ENCODE results near the gene TP53AIP1. TPM values are rescaled to one million over a fixed set of nuclear protein-coding genes. Genes with fewer than 3 reads are reported as not detected.
A peak's percentile ranks its signal among the peaks of the same experiment; 100 is the strongest.

TP53AIP1 gene
- total RNA-seq, 2 donors from 2014 or later = 0.20 to 0.37 TPM

DNA sequence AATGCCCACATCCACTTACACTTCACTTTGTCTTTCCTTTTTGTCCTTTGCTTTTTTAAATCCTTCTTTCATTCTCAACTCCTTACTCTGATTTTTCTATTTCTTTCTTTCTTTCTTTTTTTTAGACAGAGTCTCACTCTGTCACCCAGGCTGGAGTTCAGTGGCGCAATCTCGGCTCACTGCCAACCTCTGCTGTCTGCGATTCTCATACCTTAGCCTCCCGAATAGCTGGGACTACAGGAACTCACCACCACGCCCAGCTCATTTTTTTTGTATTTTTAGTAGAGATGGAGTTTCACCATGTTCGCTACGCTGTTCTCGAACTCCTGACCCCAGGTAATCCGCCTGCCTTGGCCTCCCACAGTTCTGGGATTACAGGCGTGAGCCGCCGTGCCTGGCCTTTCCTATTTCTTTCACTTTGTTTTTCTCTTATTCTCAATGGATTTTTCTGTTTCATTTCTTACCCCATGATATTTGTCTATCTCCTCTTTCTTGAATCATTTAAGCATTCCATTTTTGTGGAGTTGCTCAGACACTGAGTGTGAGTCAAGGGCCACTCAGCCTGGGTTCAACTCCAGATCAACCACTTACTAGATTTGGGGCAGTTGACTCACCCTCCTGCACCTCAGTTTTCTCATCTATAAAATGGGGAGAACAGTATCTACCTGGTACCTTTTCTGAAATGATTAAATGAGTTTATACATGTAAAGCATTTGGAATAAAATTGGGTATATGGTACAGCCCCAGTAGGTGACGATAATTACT lies 43.9 kb downstream of the TP53AIP1 start:
- intact Hi-C loops (cut with DNase I, micrococcal nuclease) = no loop called here
- DNase-seq (no peak), ATAC-seq (no peak)

DNA sequence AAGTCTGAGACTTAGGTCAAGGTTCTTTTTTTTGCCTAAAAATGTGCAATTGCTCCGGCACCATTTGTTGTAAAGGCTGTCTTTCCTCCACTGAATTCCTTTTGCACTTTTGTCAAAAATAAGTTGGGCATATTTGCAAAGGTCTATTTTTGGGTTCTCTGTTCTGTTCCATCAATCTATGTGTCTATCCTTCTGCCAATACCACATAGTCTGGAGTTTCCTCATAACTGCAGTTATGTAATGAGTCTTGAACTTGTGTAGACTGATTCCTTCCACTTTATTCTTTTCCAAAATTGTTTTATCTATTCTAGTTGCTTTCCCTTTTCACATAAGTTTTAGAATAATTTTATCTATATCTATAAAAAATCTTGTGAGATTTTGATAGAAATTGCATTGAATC lies 44.8 kb downstream of the TP53AIP1 start:
- DNase-seq (no peak), ATAC-seq (no peak)
- intact Hi-C loops (cut with DNase I, micrococcal nuclease) = no loop called here

DNA sequence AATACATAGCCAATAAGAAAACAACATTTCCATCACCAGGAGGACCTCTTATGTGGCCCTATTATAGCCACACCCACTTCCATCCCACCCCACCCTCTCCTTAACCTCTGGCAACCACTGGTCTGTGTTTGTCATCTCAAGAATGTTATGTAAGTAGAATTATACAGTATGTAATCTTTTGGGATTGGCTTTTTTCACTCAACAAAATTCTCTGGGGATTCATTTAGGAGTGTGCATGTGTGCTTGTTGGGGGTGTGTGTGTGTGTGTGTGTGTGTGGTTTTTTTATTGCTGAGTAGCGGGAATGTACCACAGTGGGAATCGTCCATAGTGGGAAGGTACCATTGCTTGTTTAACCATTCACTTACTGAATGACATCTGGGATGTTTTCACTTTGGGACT lies 46.3 kb downstream of the TP53AIP1 start:
- ATAC-seq (no peak), DNase-seq (no peak)
- intact Hi-C loops (cut with DNase I, micrococcal nuclease) = no loop called here

DNA sequence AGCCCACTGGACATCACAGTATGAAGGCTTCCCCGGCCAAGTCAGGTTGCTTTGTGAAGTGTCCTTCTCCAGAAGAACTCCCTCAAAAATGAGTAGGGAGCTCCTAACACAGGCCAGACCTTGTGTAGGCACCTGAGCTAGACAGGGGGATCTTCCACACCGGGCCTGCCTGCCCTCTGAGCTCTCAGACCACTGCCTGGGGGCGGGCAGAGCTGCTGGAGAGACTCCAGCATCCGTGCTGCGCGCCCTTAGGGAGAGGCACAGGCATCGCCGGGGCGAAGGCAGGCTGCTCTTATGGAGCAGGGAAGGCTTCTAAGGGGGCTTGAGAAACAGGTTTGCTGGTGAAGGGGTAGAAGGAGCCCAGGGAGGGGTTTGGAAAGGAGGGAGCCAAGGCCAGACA lies 47.1 kb downstream of the TP53AIP1 start:
- DNase-seq (peak in 1 of 2 donors; percentile 20), ATAC-seq (no peak)
- intact Hi-C loops (cut with DNase I, micrococcal nuclease) = no loop called here

DNA sequence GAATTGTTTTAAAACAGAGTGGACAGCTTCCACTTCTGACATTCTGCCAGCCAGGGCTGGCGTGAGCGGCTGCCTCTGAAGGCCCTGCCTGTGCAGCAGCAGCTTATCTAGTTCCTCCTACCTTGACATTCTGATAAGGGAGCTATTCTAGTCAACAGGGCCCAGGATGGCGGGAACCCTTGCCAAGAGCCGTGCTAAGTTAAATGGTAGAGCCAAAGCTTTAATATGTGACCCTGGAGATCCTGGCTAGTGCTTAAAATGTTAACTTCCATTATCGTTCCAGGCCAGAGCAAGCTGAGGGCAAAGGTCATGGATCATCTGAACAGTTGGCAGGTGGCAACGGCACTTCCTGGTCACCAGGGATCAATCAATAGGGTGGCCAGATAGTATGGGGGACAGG lies 48.0 kb downstream of the TP53AIP1 start:
- intact Hi-C loops (cut with DNase I, micrococcal nuclease) = no loop called here
- ATAC-seq (peak; percentile 89), DNase-seq (peak; percentile 48 to 59)

DNA sequence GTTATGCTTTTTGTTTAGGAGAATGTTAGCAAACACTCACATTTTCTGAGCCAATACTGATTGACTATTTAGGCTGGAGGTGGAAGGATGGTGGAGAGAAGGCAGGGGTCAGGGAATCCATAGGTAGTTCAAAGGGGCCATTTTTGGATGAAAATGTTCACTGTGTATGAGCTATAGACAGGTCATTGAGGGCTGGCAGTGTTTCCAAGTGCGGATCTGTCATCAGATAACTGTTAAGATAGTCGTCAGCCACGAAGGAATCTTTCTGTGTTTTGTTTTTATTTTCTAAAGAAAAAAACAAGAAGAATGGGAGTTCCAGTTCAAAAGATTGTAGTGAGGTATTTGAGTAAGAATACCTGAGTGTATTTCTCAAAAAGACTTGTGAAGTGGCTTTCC lies 48.4 kb downstream of the TP53AIP1 start:
- ATAC-seq (no peak), DNase-seq (no peak)
- intact Hi-C loops (cut with DNase I, micrococcal nuclease) = no loop called here

DNA sequence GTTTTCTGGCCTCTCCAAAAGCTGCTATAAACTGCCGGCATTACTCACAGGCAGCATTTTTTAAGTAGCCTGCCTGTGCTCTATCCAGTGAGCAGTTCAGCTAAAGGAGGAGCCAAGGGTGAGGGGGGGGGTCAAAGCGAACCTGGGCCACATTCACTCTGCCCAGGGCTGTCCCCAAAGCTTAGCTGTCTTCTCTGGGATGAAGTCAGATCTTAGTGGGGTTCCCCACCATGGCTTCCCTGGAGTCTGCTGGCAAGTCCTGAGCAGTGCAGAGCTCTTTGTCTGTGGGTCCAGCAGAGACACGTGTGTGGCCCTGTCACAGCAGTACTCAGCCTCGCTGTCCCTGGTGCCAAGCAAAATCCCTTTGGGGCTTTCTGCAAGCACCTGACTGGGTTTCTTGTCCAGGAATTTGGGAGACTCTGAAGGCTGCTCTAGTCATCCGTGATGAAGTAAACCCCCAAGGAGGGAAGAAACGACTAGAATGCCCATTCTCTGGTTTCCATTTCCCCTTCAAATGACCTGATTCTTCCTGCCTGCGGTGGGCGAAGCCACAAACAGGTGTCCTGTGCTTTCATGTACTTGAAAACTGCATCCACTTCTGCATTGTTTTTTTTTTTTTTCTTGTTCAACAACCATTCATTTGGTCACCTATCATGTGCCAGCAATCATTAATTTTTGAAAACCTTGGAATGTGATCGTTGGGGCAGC lies 48.9 kb downstream of the TP53AIP1 start:
- DNase-seq (peak in 1 of 2 donors; percentile 1), ATAC-seq (no peak)
- intact Hi-C loops (cut with DNase I, micrococcal nuclease) = no loop called here

DNA sequence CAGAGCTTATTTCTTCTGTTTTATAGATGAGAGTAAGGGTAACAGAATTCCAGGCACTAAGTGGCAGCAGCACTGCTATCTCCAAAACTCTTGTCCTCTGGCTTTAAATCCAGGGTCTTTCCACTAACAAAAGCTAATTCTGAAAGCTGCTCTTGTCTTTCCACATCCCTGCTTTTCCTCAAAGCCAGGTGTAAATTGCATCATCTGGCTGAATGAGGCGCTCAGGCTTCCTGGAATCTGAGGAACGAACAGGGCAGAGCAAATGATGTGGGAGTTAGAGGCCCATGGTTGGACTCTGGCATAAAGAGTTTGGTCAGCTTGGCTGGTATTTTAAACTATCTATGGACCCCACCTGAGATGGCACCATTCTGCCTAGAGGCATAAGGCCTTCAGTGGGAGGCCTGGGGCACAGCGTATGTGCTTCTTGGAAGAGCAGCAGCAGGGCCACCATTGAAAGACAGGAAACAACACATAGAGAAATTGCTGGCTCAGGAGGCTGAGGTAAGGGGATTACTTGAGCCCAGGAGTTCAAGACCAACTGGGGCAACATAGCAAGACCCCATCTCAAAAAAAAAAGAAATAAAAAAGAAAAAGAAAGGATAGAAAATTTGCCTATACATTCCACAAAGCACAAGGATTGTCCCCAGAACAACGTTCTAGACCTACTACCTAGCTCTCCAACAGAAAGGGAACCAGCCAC lies 49.7 kb downstream of the TP53AIP1 start:
- ATAC-seq (no peak), DNase-seq (peak in 1 of 2 donors; percentile 5)
- intact Hi-C loops (cut with DNase I, micrococcal nuclease) = no loop called here

DNA sequence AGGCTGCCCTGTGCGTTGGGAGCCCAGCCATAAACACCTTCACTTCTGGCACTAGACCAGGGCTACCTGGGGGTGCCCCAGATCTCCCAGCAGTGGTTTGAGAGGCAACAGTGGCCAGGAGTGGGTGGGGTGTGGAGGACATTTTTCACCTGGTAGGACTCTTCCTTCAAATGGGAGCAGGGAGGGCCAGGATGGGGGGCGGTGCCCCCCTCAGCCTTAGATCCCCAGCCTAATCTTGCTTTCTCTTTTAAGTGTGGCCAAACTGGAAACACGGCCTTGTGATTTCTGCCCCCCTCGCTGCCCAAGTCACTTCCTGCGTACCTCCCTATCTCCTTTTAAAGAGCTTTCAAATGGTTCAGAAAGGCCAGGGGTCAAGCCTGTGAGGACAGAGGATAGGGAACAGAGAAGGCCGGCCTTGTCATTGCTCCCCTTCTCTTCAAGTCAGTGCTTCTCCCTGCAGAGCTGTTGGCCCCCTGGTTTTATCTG lies 50.7 kb downstream of the TP53AIP1 start:
- intact Hi-C loops (cut with DNase I, micrococcal nuclease) = no loop called here
- peak in 1 of 2 donors; percentile 17 for DNase-seq
- ATAC-seq = no peak

DNA sequence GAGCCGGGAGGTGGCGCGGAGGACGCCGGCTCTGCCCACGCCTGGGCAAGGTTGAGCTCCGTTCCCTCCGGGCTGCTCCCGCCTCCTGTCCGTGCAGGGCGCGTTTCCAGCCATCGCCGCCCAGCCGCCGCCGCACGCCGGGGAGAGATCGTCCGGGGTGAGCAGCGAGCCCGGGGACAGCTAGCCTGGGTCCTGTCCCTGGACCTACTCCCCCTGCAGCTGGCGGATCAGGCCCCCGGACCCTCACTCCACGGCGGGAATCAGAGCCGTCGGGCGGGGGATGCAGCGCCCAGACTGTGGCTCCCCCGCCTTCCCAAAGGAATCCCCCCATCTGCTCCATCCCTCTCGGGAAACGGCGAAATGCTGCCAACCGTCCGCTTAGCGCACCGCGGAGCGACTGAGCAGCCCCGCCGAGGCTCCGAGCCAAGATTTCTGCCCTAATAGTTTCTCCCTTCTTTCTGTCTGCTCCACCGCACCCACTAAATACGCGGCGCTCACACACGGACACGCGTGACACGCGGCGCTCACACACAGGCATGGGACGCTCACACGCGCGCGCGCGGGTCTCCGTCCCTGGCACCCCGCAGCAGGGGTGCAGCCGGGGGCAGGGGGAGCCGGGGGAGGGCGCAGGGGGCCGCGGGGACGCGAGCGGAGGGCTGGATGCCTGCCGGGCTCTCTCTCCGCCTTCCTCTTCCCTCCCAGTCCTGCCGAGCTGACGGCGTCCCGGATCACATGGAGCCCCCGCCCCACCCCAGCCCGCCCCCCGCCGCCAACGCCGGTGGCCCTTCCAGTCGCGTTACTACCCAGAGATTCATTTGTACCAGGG lies 51.9 kb downstream of the TP53AIP1 start, which contains the start of gene KCNJ5:
TSS of gene KCNJ5 (plus strand) at position 814 of the 826 bp plus-strand sequence. CDS start 19,918 bp downstream, outside the sequence.
- DNase-seq (peak in 1 of 2 donors; percentile 47), ATAC-seq (peak; percentile 66)
- intact Hi-C loops (cut with DNase I, micrococcal nuclease) = no loop called here

DNA sequence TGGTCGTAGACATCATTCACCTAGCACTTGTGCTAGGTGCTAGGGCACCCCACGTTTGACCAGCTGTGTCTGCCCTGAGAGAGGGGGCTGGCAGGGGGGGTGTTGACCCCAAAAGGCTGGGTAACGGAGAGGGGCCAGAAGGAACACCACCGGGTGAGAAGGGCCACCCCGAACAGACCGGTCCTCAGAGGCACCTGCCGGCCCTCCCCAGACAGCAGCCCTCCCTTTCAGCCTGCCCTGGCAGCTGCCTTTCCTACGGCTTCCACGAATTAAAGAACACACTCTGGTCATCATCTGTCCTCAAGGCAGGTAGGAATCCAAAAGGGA lies 52.5 kb downstream of the TP53AIP1 start:
- ATAC-seq (no peak), DNase-seq (no peak)
- intact Hi-C loops (cut with DNase I, micrococcal nuclease) = no loop called here

DNA sequence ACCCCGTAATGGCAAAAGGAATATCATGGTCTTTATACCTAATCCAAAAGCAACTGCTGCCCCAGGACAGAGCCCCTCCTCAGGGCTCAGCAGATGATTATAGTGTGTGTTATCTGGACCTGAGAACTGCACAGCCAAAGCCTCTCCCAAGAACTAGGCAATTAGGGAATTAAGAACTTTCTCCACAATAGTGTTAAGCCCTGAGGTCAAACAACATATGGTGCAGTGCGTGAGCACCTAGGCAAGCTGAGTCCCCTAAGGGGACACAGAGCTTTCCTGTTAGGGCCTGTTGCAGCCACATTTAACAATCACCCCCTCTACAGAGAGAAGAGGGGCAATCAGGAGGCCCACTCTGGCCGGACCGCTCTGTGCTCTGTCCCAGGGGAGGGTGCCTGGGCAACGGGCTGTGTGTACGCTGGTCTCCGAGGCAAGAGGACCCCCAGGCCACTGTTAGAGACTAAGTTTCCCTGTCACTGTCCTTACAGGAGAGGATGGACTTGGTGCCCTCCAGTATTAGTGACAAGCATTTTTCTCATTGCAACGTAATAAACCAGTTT lies 52.9 kb downstream of the TP53AIP1 start:
- DNase-seq (no peak), ATAC-seq (no peak)
- intact Hi-C loops (cut with DNase I, micrococcal nuclease) = loop anchor here in 1 of 2 donors (5.0 kb wide), 1 partner anchor 443 kb away; no protein-coding TSS in a partner anchor

DNA sequence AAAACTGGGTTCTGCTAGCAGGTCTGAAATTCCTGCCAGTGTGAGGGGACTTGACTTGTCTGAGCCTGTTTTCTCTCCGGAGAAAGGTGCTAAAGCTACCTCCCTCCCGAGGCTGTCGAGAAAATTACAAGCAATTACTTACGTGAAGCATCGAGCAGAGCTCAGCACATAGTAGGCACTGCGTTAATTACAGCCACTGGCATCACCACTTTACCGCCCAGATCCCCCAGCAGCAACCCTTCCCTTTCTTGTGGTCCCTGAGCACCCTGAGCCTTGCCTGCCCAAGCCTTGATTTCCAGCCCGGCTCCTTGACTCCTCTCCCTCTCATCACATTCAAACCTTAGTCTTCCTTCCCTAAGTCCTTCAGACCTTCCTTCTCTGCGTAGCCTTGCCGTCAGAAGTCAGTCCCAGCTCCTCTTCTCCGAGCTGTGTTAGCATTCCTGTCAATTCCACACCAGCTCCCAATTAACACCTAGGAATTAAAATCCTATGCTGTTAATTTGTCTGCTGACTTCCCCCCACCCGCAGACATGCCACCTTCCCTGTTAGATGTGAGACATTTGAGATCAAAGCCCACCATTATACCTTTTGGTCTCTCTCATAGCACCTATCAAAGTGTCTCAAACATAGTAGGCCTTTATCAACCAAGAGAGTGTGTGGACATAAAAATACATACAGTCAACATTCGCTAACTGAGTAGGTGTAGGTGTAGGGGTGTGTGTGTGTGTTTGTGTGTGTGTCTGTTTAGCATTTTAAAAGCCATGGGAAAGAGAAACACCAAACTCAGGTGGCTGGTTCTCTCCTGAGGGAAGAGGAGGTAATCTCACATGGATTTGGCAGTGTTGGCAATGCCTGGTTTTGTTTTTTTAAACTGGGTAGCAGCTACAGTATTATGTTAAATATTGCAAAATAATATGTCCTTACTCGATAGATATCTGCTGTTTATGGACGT lies 54.4 kb downstream of the TP53AIP1 start:
- DNase-seq (no peak), ATAC-seq (no peak)
- intact Hi-C loops (cut with DNase I, micrococcal nuclease) = loop anchor here in 1 of 2 donors (5.0 kb wide), 1 partner anchor 444 kb away; no protein-coding TSS in a partner anchor

DNA sequence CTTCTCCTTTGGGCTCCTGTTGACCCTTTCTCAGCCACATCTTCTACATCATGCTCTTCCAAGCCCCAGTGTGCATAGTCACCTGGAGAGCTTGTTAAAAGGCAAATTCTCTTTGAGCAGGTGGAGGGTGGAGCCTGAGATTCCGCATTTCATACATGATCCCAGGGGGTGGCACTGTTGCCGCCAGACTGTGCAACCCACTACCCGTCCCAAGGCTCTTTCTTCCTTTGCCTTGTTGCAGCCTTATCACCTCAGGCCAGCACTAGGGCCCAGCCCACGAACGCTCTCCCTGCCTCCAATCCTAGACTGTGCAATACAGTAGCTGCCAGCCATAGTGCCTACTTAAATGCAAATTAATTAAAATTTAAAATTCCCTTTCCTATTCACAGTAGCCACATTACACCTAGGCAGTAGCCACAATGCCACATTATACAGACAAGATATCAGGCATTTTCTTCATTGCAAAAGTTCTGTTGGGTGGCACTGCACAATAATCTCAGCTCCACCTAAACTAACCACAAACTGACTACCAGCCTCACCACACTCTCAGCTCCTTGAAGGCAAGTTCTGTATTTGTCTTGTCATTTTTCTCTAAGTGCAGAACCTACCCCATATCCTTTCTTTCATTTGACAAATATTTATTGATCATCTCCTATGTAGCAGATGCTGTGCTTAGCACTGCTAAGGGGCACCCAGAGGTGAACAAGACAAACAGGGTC lies 56.1 kb downstream of the TP53AIP1 start:
- ATAC-seq (peak; percentile 66), DNase-seq (peak in 1 of 2 donors; percentile 34)
- intact Hi-C loops (cut with DNase I, micrococcal nuclease) = loop anchor here in 1 of 2 donors (5.0 kb wide), 1 partner anchor 446 kb away; no protein-coding TSS in a partner anchor
